HCT116 (cell line): ENCODE data around the gene GOLGA7B. TPM values are rescaled to one million over a fixed set of nuclear protein-coding genes. Genes with fewer than 3 reads are reported as not detected.

Experiments used
- total RNA-seq: library from RNA; stranded (reverse); gene quantifications from one replicate; pipeline ENCODE4 v1.2.1, GENCODE V29; 2021; ENCODE audit not compliant: unreplicated experiment

GOLGA7B gene
- total RNA-seq, 1 experiment from 2014 or later: 1.0 TPM

Other genes with a start within 250 kb of the GOLGA7B start
- gene MORN4, start 216.3 kb upstream of the GOLGA7B start, total RNA-seq: 8.0 TPM
- gene PI4K2A, start 209.2 kb upstream of the GOLGA7B start, total RNA-seq: 20.0 TPM
- 26.7 TPM for gene AVPI1, start 162.6 kb upstream of the GOLGA7B start, total RNA-seq
- 36.1 TPM for gene MARVELD1, start 136.1 kb upstream of the GOLGA7B start, total RNA-seq
- gene ZFYVE27, start 112.7 kb upstream of the GOLGA7B start, total RNA-seq: 28.4 TPM
- not detected for gene SFRP5, start 77.8 kb upstream of the GOLGA7B start, total RNA-seq
- gene CRTAC1, start 180.8 kb downstream of the GOLGA7B start, total RNA-seq: 0.20 TPM